Measurements from ENCODE around the gene PABPN1L.

- no peak for TF ChIP-seq POLR2AphosphoS5 (IDR thresholded peaks at IDR 0.05; ENCODE audit: insufficient read depth in 1 of 2, low read depth in 1 of 2)
- TF ChIP-seq CTCF (IDR thresholded peaks at IDR 0.05) = no peak
Observed at GRCh38 chr16:88875703-88876234, 9.3 kb upstream of the PABPN1L start.

Data from vagina (tissue), 2 donors.